Motor neuron (in vitro differentiated cells): Measurements from ENCODE around the gene PPP2R5C. TPM values are rescaled to one million over a fixed set of nuclear protein-coding genes. Genes with fewer than 3 reads are reported as not detected.

ENCODE experiments used
- ATAC-seq, 8 experiments: fragments of 200-7000 bp; cut with Tn5 transposase; replicated peaks in 6 of 8; 2 replicates each; pipeline ENCODE4 v1.8.0; 2021; ENCODE audit warnings: mild to moderate bottlenecking in 8 of 8, moderate library complexity in 8 of 8
- H3K27ac ChIP-seq, 2 donors: fragments of 250-450 bp; sonication (Bioruptor Pico); 2 replicates each; pipeline ENCODE4 v1.9.0; 2021; ENCODE audit warnings: antibody characterized with exemption in 2 of 2, mild to moderate bottlenecking in 2 of 2, moderate library complexity in 1 of 2
- H3K4me1 ChIP-seq, 2 donors: fragments of 250-450 bp; sonication (Bioruptor Pico); replicated peaks in 1 of 2; 2 replicates each; pipeline ENCODE4 v1.6.1; 2021; ENCODE audit warnings: antibody characterized with exemption in 2 of 2, mild to moderate bottlenecking in 2 of 2, moderate library complexity in 1 of 2
- H3K4me3 ChIP-seq, 5 donors: fragments of 250-450 bp; sonication (Bioruptor Pico); 2 replicates each; pipeline ENCODE4 v1.9.0; 2021; ENCODE audit warnings: antibody characterized with exemption in 5 of 5, mild to moderate bottlenecking in 5 of 5, moderate library complexity in 4 of 5
- WGBS, 10 experiments: fragments of 450-650 bp; shearing (Covaris generic); methylation state at CpG; one replicate each; pipeline ENCODE4 v1.0.0; 2022; 5-methylcytosine and 5-hydroxymethylcytosine counted together
- in situ Hi-C, 9 experiments: fragments of 400-800 bp; cut with MboI; loops; one replicate each; pipeline ENCODE4 v1.15.0; 2021; ENCODE audit warnings: low sequenced_read_pairs in 9 of 9, low pct_unique_long_range_greater_than_20kb in 2 of 9; ENCODE audit not compliant: unreplicated experiment in 9 of 9
- total RNA-seq, 8 experiments: library from RNA; unstranded; fragments of 300-600 nt; gene quantifications; 2 replicates each; pipeline versions ENCODE4 v1.2.3 to v1.2.4, GENCODE V29; 2022

The PPP2R5C gene
- total RNA-seq, 8 experiments from 2014 or later = 84.4 to 112 (median 94.7) TPM

DNA sequence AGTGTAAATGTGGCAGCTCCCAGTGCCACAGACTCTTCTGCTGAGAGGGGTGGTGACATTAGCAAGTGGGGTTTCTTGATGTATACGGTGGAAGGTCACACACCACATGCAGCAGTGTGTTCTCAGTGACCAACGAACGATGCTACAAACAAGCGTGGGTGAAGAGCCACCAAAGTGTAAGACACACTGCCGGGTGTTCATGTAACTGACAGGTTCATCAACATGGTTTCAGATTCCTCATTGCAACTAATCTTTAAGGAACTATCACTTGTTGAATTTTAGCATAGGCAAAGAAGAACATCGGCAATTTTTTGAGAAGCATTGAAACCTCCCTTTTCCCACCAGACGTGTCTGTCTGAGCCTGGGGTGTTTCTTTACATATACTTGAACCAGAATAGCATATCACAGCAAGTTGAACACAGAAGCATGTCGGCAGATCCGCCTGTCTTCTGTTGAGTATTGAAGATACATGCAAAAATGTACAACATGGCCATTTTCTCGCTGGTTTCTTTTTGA is 58.8 kb downstream of the PPP2R5C start:
- no peak overlapping the region for H3K27ac ChIP-seq
- ATAC-seq = no peak
- 87 to 100% (median 98%) methylated on average over 2 to 7 of the region's 10 CpGs for WGBS, 10 experiments

DNA sequence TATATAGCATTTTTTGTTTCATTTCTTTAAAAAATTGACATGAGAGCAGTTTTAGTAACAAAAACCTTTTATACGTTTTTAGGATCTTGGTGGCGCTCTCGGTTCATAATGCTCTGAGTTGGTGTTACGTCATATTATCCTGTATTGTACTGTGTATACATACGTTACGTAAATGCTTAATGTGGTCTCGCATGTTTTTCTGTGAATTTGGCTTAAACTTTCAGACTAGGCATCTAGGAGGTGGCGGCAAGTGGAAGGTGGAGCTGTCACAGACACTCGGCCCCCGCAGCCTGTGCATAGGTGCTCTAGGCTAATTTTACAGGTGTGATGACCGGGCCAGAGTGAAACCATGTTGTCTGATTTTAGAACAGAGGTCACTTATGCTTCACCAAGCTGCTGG is 60.0 kb downstream of the PPP2R5C start:
- H3K4me3 ChIP-seq = no peak overlapping the region
- H3K27ac ChIP-seq = no peak overlapping the region
- WGBS, 10 experiments = 90 to 100% (median 95%) methylated on average over 1 to 11 of the region's 11 CpGs; no CpG with 5 or more reads in 1 of the 10 experiments
- in situ Hi-C loops = no loop called here
- no peaks in the 10 kb centered on the region for H3K4me1 ChIP-seq
- ATAC-seq = no peak

More for the DNA sequence above, 58.8 kb downstream of the PPP2R5C start:
- H3K4me1 ChIP-seq = no peaks in the 10 kb centered on the region
- no peak overlapping the region for H3K4me3 ChIP-seq
- in situ Hi-C loops = no loop called here

DNA sequence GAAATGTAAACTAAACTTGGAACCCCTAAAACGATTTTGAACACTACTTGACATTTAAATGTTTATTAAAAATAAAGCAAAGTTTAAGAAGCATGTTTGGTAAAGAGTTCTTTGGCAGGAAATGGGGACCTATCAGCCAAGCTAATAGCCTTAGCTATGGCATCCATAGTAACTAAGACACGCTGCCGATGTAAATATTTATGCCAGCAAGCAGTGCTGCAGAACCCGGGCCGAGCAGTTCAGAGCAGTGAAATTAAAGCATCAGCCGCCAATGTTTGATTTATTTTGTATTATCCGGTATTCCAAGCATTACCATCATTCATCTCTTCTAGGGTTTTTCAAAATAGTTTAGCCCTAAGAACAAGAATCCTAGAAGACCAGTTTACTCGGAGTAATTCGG is 61.6 kb downstream of the PPP2R5C start:
- in situ Hi-C loops = no loop called here
- Histone ChIP-seq H3K27ac (no peak overlapping the region), H3K4me3 (no peak overlapping the region), H3K4me1 (no peaks in the 10 kb centered on the region)
- 27 to 89% (median 65%) methylated on average over 1 to 9 of the region's 9 CpGs for WGBS, 10 experiments
- ATAC-seq = peak in 3 of 8 experiments; percentile 37 to 50 (median 39)

DNA sequence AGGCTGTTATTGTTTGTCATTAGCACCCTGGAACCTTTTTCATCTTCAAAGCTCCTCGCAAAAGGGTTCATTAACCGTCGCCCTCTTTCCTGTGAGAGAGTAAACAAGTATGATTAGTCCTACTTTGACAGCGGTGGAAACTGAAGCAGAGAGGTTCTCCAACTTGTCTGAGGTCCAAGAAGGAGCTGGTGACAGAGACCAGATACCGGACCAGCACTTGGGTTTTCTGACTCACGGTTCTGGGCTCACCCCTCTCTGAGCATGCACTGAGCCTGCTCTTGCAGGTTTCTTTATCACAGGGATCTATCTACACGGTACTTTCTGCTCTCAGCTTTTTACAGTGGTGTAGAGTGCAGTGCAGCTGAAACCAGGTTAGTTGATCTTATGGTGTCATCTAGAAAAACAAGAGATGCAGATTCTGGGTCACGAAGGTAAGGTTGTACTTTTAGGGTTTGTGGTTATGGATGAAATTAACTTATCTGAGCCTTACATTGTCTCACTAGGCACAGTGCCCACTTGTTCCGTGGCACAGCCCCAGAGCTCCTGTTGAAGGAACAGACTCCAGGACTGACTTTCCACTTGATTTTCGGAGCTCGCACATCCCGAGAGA is 62.1 kb downstream of the PPP2R5C start:
- Histone ChIP-seq H3K4me1 (no peaks in the 10 kb centered on the region), H3K4me3 (no peak overlapping the region), H3K27ac (no peak overlapping the region)
- 34 to 100% (median 80%) methylated on average over 2 to 11 of the region's 12 CpGs for WGBS, 10 experiments
- in situ Hi-C loops = no loop called here
- ATAC-seq = peak in 2 of 8 experiments; percentile 29 to 71

DNA sequence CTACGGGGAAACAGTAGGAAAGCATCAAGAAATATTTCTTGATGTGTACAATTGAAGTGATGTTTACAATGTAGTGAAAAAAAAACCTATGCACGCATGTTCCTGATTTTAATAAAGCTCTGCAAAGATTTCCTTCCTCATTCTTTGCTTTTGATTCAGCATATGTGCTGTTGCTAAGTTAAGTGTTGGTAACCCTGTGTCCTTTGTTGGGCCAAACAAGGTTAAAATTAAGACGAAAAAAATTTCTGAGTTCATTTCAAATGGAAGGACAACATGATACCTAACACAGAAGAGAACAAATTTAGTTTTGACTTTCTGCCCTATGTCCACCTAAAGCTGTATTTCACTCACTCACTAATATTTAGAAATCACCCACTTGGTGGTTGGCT is 62.8 kb downstream of the PPP2R5C start:
- Histone ChIP-seq H3K27ac (no peak overlapping the region), H3K4me1 (no peaks in the 10 kb centered on the region), H3K4me3 (no peak overlapping the region)
- 40 to 100% (median 92%) methylated on average over 1 to 3 of the region's 3 CpGs; no CpG with 5 or more reads in 1 of the 10 experiments for WGBS, 10 experiments
- in situ Hi-C loops = no loop called here
- ATAC-seq = no peak

DNA sequence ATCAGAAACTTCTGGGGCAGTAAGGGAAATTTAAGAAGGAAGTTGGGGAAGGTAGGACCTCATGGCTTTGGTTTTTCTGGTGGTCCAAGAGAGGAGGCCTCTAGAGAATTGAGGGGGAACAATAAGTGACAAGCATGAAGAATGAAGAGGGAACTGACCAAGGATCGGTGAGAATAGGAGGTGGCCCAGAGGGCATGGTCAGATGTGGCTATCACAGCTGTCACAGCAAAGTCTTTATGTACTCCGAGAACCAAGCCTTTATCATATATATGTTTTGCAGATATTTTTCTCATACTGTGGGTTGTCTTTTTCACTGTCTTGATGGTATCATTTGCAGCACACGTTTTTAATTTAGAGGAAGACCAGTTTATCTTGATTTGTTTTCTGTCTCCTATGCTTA is 64.3 kb downstream of the PPP2R5C start:
- in situ Hi-C loops = no loop called here
- no peak for ATAC-seq
- Histone ChIP-seq H3K27ac (no peak overlapping the region), H3K4me1 (no peaks in the 10 kb centered on the region), H3K4me3 (no peak overlapping the region)
- 71 to 100% (median 95%) methylated on average over 1 to 3 of the region's 3 CpGs for WGBS, 10 experiments

DNA sequence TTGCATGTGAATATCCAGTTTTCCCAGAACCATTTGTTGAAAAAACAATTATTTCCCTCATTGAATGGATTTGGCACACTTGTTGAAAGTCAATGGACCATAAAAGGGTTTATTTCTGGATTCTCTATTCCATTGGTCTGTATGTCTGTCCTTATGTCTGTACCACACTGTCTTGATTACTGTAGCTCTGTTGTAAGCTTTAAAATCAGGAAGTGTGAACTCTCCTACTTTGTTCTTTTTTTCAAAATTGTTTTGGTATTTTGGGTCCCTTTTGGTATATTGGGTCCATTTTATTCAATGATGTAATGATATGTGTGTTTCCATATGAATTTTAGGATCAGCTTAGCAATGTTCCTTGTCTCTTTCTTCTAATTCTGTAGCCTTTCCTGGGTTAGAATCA is 64.8 kb downstream of the PPP2R5C start:
- ATAC-seq = no peak
- H3K4me1 ChIP-seq = no peaks in the 10 kb centered on the region
- H3K27ac ChIP-seq = no peak overlapping the region
- in situ Hi-C loops = no loop called here
- H3K4me3 ChIP-seq = no peak overlapping the region

DNA sequence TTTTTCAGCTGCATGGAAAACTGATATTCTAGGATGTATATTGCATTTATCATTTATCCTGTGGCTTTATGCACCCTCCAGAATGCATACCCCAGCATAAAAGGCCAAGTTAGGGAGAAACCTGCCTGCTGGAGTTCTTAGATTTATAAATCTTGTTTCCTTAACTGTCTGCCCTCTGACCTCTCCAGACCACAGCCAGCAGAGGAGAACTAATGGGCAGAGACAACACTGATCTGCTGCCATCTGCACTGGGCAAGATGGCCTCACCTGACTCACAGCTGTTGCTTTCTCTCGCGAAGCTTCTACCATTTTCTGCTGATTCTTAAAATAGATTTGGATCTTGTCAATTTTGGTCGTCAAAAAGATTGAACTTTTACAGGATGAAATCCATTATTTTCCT is 65.8 kb downstream of the PPP2R5C start:
- WGBS, 10 experiments = 65 to 100% (median 93%) methylated on average over 1 to 3 of the region's 3 CpGs; no CpG with 5 or more reads in 2 of the 10 experiments
- in situ Hi-C loops = no loop called here

DNA sequence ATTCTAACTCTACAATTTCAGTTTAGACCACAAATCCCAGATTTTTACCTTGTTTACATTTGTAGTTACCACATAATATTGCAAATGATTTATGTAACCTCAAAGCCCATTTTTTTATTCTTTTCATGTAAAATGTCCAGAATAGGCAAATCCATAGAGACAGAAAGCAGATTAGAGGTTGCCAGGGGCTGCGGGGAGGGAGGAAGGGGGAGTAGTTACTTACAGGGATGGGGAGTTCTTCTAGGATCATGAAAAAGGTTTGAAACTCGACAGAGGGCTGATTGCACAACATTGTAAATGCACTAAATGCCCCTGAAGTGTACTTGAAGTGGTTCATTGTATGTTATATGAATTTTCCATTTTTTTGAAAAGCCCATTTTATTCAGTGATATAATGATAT is 66.5 kb downstream of the PPP2R5C start:
- in situ Hi-C loops = no loop called here
- ATAC-seq = no peak
- 40 to 90% (median 66%) methylated on average over 1 to 2 of the region's 2 CpGs; no CpG with 5 or more reads in 6 of the 10 experiments for whole genome bisulfite sequencing, 10 experiments
- Histone ChIP-seq H3K4me3 (no peak overlapping the region), H3K27ac (no peak overlapping the region), H3K4me1 (no peaks in the 10 kb centered on the region)

More for the DNA sequence above, 65.8 kb downstream of the PPP2R5C start:
- H3K4me1 ChIP-seq = no peaks in the 10 kb centered on the region
- H3K27ac ChIP-seq = no peak overlapping the region
- no peak for ATAC-seq
- no peak overlapping the region for H3K4me3 ChIP-seq

DNA sequence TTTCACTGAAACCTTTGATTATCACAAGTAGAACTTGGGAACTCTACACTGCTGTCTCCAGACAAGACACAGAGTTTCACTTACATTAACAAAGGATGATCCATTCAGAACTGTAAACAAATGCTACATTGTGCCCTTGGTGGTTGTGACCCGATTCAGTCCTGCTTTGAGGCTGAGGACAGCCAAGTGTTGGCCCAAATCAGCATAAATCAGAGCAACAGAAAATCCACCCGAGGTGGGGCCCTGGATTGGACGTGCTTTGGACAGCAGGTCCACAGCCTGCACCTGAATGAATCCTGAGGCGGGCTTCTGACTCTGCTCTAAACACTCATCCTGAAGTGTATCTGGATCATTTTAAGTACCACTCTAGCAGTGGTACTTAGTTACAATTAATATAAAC is 68.8 kb downstream of the PPP2R5C start:
- no peak overlapping the region for H3K4me3 ChIP-seq
- H3K27ac ChIP-seq = no peak overlapping the region
- H3K4me1 ChIP-seq = no peaks in the 10 kb centered on the region
- ATAC-seq = no peak
- in situ Hi-C loops = no loop called here
- 80 to 100% (median 88%) methylated on average over 1 to 4 of the region's 4 CpGs; no CpG with 5 or more reads in 3 of the 10 experiments for WGBS, 10 experiments

DNA sequence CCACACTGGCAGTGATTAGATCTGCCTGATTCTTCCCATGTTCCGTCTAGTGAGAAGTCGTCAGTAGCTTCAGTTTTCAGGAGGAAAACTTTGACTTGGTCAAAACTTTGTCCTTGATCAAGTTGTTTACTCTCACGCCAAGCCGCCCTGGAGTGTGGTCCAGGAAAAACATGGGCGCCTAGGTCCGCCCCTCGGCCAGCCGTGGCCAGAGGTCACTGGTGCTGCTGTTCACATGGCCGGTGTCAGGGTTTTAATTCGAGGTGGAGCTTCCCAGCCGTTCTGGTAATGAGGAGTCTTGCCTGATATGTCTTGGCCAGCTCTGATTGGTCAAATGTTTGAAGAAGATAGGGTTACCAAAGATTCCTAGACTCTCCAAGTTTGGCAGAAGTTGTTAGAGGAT is 71.5 kb downstream of the PPP2R5C start:
- 73 to 100% (median 80%) methylated on average over 1 to 10 of the region's 11 CpGs; no CpG with 5 or more reads in 3 of the 10 experiments for WGBS, 10 experiments
- no peaks in the 10 kb centered on the region for H3K4me1 ChIP-seq
- H3K27ac ChIP-seq = no peak overlapping the region
- in situ Hi-C loops = no loop called here
- no peak for ATAC-seq
- no peak overlapping the region for H3K4me3 ChIP-seq

DNA sequence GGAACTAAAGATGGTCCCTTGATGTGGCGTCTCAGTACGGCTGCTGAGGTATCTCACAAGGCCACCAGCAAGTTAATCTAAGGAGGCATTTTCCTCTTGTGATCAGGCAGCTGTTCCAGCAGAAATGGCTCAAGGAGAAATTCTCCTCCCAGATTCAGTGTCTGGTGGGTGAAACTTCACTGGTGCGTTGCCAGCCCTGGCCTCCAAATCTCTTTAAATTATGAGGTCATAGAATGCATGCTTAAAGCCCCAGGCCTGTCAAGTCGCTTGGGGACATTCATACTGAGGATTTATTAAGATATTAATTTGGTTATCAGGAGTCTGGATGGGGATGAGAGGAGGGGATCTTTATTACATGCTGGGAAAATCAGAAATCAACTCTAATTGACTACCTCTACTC is 72.9 kb downstream of the PPP2R5C start:
- in situ Hi-C loops = no loop called here
- Histone ChIP-seq H3K4me3 (no peak overlapping the region), H3K27ac (no peak overlapping the region), H3K4me1 (no peaks in the 10 kb centered on the region)
- ATAC-seq = peak in 2 of 8 experiments; percentile 6 to 19
- WGBS, 10 experiments = 20 to 100% (median 87%) methylated on average over 1 to 4 of the region's 4 CpGs; no CpG with 5 or more reads in 1 of the 10 experiments

DNA sequence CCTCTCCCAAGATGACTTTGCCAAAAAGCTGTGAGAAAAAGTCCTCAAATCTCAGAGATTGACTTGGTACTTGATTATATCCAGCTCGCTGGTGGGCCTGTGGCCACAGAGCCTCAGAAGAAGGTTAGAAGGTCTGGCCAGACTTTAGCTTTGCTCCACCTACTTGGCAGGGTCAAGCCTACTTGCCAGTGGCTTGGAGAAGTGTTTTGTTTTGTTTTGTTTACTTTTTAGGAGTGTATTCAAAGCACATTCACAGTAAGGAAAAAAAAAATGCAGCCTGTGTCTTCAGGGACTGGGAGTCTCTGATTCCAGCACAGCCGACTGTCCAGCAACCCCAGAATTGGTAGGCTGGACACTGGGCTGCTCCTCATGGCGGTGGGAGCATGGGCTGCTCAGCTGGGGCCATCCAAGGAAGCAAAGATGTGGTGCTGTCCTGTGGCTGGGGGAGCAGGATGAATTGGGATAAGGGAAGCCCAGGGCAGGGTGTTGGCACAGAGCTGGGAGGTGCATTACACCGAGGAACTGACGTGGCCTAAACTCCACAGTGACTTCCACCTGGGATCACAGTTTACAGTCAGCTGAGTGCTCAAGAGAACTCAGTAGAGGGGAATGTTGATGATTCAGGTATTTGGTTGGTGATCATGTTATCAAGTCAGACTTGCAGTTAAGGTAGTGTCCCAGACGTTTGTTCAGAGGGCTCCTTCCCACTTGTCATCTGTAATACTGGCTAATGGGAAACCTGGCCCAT is 73.5 kb downstream of the PPP2R5C start:
- H3K4me3 ChIP-seq = no peak overlapping the region
- no peak overlapping the region for H3K27ac ChIP-seq
- peak in 4 of 8 experiments; percentile 66 to 88 (median 76) for ATAC-seq
- in situ Hi-C loops = no loop called here
- WGBS, 10 experiments = 11 to 100% (median 85%) methylated on average over 1 to 2 of the region's 6 CpGs; no CpG with 5 or more reads in 6 of the 10 experiments
- H3K4me1 ChIP-seq = no peaks in the 10 kb centered on the region
